Tibial nerve (tissue), 3 donors: Measurements from ENCODE around the gene OR4Q3.

Experiments used
- EP300 ChIP-seq, 2 donors: sonication (generic); formaldehyde crosslinking; IDR thresholded peaks; one replicate each; pipeline ENCODE4 v1.6.1; 2017; ENCODE audit warnings: antibody characterized with exemption in 2 of 2, mild to moderate bottlenecking in 1 of 2
- POLR2A ChIP-seq, 2 donors: fragments of 450-650 bp; IDR thresholded peaks; one replicate each; pipeline ENCODE4 v1.6.1; 2017; ENCODE audit warnings: antibody characterized with exemption in 2 of 2, mild to moderate bottlenecking in 2 of 2, moderate library complexity in 2 of 2

DNA sequence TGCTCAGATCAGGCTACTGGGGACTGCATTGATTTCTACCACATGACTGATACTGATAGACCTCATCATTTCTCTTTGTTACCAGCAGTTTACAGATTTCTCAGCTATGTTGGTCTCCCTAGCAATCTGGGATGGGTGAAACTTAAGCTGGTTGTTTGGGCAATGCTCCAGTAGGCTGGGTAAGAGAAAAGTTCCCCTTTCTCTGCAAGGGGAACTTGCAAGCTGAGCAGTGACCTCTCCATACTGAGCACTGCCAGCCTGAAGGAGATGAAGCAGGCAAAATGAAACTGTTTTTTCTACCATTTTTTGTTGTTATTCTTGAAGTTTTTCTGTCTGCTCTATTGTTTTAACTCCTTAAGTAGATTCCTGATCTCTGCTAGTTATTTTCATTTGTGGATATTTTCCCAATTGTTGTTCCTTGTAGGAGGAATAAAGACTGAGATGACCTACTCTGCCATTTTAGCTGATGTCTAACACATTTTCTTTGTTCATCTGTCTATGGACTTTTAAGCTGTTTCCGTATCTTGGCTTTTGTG, 28.6 kb downstream of the OR4Q3 start:
- no peak for TF ChIP-seq EP300 (IDR thresholded peaks at IDR 0.05)
- no peak for TF ChIP-seq POLR2A (IDR thresholded peaks at IDR 0.05)
